ENCODE data around the gene COL20A1. TPM values are rescaled to one million over a fixed set of nuclear protein-coding genes. Genes with fewer than 3 reads are reported as not detected.

Gene COL20A1
- total and polyA plus RNA-seq, 2 donors (not counting 1 experiment from before 2014, with no cell fraction given) = not detected

DNA sequence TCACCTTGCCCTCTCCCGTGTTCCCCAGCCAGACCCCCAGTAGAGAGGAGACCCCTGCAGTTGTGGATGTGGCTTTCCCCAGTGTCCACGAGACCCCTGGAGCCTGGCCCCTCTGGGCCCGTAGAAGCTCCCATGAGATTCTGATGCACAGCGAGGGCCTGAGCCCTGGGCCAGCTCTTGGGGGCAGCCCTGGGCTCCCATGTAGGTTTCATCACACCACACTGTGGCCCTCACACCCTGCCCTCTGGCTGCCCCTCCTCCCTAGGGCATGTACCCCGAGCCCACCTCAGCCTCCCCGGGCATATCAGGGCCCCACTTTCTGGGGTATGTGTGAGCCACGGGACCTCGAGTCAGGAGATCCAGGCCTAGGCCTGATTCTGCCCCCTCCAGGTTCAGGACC lies 75.2 kb downstream of the COL20A1 start:
- no peak overlapping the region for H2AFZ ChIP-seq (ENCODE audit: low read length)
- H3K4me1 ChIP-seq (ENCODE audit: control insufficient read depth, extremely low read depth, insufficient read depth, low read length) = no peaks in the 10 kb centered on the region
- H3K4me3 ChIP-seq (replicated peaks in 1 of 4; ENCODE audit: control extremely low read depth in 1 of 4, insufficient read depth in 1 of 4, low read depth in 3 of 4, low read length in 4 of 4) = no peak overlapping the region
- no peaks in the 10 kb centered on the region for H3K27me3 ChIP-seq (ENCODE audit: control insufficient read depth, insufficient read depth, low read length)
- no peaks in the 10 kb centered on the region for H3K9me3 ChIP-seq (ENCODE audit: control insufficient read depth, insufficient read depth, low read depth, low read length)
- no peaks in the 10 kb centered on the region for H4K20me1 ChIP-seq (ENCODE audit: control insufficient read depth, extremely low read depth, insufficient read depth, low read length)
- TF ChIP-seq CTCF (conservative IDR thresholded peaks at IDR 0.05 in 1 of 2, IDR thresholded peaks at IDR 0.05 in 1 of 2; ENCODE audit: low read depth in 1 of 2, low read length in 2 of 2) = no peak
- TF ChIP-seq EZH2 (IDR thresholded peaks at IDR 0.05; ENCODE audit: low read length, missing control alignments) = no peak
- no peaks in the 10 kb centered on the region for H3K36me3 ChIP-seq (ENCODE audit: control insufficient read depth, insufficient read depth, low read length)
- DNase-seq (ENCODE audit: low read depth in 2 of 2) = no peak
- H3K4me2 ChIP-seq (ENCODE audit: extremely low read depth, insufficient read depth, low read length) = no peak overlapping the region
- no peaks in the 10 kb centered on the region for H3K79me2 ChIP-seq (ENCODE audit: control insufficient read depth, insufficient read depth, low read length)
- H3K27ac ChIP-seq (ENCODE audit: insufficient read depth, low read length) = no peak overlapping the region
- H3K9ac ChIP-seq (ENCODE audit: insufficient read depth, low read length) = no peak overlapping the region

DNA sequence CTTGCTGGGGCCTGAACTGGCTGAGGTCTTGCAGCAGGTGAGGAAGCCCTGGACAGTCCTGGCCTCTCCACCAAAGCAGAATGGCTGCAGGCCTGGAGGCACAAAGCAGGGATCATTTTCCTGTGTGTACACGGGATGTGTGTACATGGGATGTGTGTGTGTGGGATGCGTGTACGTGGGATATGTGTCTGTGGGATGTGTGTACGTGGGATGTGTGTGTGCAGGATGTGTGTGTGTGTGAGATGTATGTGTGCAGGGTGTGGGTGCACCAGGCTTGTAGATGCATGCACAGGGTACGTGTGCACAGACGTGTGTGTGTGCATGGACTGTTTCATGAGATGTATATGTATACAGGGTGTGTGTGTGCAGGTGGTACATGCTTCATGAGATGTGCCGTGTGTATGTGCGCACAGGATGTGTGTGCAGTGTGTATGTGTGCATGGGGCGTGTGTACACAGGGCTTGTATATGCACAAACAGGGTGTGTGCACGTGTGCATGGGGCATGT lies 76.1 kb downstream of the COL20A1 start:
- Histone ChIP-seq H3K79me2 (ENCODE audit: control insufficient read depth, insufficient read depth, low read length) (no peaks in the 10 kb centered on the region), H3K27ac (ENCODE audit: insufficient read depth, low read length) (no peak overlapping the region), H4K20me1 (ENCODE audit: control insufficient read depth, extremely low read depth, insufficient read depth, low read length) (no peaks in the 10 kb centered on the region), H3K9me3 (ENCODE audit: control insufficient read depth, insufficient read depth, low read depth, low read length) (no peaks in the 10 kb centered on the region), H2AFZ (ENCODE audit: low read length) (no peak overlapping the region), H3K4me3 (replicated peaks in 1 of 4; ENCODE audit: control extremely low read depth in 1 of 4, insufficient read depth in 1 of 4, low read depth in 3 of 4, low read length in 4 of 4) (no peak overlapping the region), H3K4me2 (ENCODE audit: extremely low read depth, insufficient read depth, low read length) (no peak overlapping the region), H3K36me3 (ENCODE audit: control insufficient read depth, insufficient read depth, low read length) (no peaks in the 10 kb centered on the region), H3K4me1 (ENCODE audit: control insufficient read depth, extremely low read depth, insufficient read depth, low read length) (no peaks in the 10 kb centered on the region), H3K9ac (ENCODE audit: insufficient read depth, low read length) (no peak overlapping the region), H3K27me3 (ENCODE audit: control insufficient read depth, insufficient read depth, low read length) (no peaks in the 10 kb centered on the region)
- DNase-seq (ENCODE audit: low read depth in 2 of 2) = no peak
- TF ChIP-seq EZH2 (IDR thresholded peaks at IDR 0.05; ENCODE audit: low read length, missing control alignments) (no peak), CTCF (conservative IDR thresholded peaks at IDR 0.05 in 1 of 2, IDR thresholded peaks at IDR 0.05 in 1 of 2; ENCODE audit: low read depth in 1 of 2, low read length in 2 of 2) (no peak)

DNA sequence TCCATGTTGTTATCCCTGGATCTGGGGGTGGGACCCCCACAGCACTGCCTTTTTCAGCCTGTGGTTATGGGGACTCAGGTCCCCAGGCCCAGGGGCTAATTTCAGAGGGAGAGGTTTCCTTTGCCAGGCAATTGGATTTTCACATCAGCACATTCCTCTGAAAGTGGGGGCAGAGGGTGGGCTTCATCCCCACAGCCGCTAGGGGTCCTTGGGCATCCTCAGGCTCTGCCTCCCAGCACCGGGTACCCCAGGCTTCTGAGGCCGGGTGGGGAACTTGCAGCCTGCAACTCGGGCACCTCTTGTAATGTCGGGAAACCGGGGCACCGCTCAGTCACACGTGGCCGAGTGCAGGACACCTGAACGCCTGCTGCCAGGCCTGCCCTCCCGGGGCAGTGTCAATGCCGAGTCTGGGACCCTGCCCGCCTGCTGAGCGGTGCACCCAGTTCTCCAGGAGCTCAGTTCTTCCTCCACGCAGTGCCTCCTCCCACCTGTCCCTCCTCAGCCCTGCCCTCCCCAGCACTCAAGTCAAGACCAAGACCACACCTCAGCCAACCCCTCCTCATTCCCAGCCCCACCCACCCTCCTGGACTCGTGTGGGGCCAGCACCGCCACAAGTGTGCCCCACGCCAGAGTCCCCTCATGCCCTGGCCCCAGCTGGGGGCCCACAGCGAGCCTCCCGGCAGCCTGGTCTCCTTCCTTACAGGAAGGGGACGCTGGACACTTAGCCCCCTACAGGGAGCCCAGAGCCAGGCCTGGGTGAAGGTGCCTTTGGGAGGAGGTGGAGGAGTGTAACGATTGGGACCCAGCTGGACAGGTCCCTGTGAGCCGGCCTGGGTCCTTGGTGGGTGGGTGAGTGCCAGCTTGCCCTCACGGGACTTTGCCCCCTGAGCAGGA lies 77.0 kb downstream of the COL20A1 start:
- Histone ChIP-seq H3K9me3 (ENCODE audit: control insufficient read depth, insufficient read depth, low read depth, low read length) (no peaks in the 10 kb centered on the region), H3K36me3 (ENCODE audit: control insufficient read depth, insufficient read depth, low read length) (no peaks in the 10 kb centered on the region), H3K9ac (ENCODE audit: insufficient read depth, low read length) (no peak overlapping the region), H3K4me2 (ENCODE audit: extremely low read depth, insufficient read depth, low read length) (no peak overlapping the region), H3K27ac (ENCODE audit: insufficient read depth, low read length) (no peak overlapping the region), H3K4me1 (ENCODE audit: control insufficient read depth, extremely low read depth, insufficient read depth, low read length) (no peaks in the 10 kb centered on the region), H3K27me3 (ENCODE audit: control insufficient read depth, insufficient read depth, low read length) (no peaks in the 10 kb centered on the region), H4K20me1 (ENCODE audit: control insufficient read depth, extremely low read depth, insufficient read depth, low read length) (no peaks in the 10 kb centered on the region), H2AFZ (ENCODE audit: low read length) (no peak overlapping the region), H3K4me3 (replicated peaks in 1 of 4; ENCODE audit: control extremely low read depth in 1 of 4, insufficient read depth in 1 of 4, low read depth in 3 of 4, low read length in 4 of 4) (no peak overlapping the region), H3K79me2 (ENCODE audit: control insufficient read depth, insufficient read depth, low read length) (no peaks in the 10 kb centered on the region)
- no peak for DNase-seq (ENCODE audit: low read depth in 2 of 2)
- TF ChIP-seq CTCF (conservative IDR thresholded peaks at IDR 0.05 in 1 of 2, IDR thresholded peaks at IDR 0.05 in 1 of 2; ENCODE audit: low read depth in 1 of 2, low read length in 2 of 2) (no peak), EZH2 (IDR thresholded peaks at IDR 0.05; ENCODE audit: low read length, missing control alignments) (no peak)

Data from fibroblast of lung (primary cell).